ENCODE measurements around the gene KDM7A.

- TF ChIP-seq ZNF70 (CRISPR knock-in tag; IDR thresholded peaks at IDR 0.05): no peak
- no peak for TF ChIP-seq ESRRG (CRISPR knock-in tag; IDR thresholded peaks at IDR 0.05)
- TF ChIP-seq ZFP30 (CRISPR knock-in tag; IDR thresholded peaks at IDR 0.05): no peak
These were observed 2.6 kb downstream of the KDM7A start for GRCh38 chr7:140174217-140174616.

Measured in SK-N-SH treated with all-trans-retinoic acid at 6 μM for 48 hours (cell line).